ENCODE measurements around the gene CD59. TPM values are rescaled to one million over a fixed set of nuclear protein-coding genes. Genes with fewer than 3 reads are reported as not detected.

The CD59 gene
- total and polyA plus RNA-seq, 2 donors (not counting 3 experiments of a cell fraction or from before 2014, with no cell fraction given) = 992 to 1,084 TPM

DNA sequence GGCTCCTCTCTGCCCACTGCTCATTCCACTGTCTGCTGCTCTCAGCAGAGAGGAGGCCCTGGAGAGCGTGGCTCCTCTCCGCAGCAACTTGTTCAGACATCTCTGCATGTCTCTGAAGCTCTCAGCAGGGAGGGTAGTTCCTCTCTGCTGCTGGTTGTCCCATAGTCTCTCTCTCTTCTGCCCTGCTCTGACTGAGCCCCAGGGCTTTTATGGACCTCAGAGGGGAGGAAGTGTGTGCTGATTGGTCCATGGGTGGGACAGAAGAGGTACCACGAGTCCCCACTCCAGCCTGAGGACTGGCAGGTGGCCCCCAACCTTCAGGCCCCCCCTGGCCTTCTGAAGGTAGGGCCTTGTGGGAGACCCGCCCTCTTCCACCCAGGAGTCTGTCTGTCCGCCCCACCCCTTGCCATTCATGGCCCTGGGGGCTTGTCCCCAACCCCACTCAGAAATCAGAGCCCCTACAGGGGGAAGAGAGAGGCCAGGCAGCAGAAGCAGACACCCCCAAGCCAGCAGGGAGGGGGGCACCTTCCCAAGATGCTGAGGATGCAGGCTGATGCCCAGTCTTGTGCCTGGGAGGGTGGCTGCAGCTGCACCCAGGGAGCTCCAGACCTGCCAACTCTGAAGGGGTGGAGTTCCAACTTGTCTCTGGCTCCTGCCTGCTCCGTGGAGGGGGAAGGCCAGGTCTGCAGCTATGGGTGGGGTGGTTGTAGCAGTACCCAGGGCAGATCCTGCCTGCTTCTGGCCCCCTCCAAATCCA, 70.7 kb downstream of the CD59 start:
- no TSS peak for BruUV-seq (replicated peaks)

More for the DNA sequence above, 70.7 kb downstream of the CD59 start:
- intact Hi-C loops (cut with micrococcal nuclease) (no loop called here), dilution Hi-C loops (cut with MboI; ENCODE audit: extremely low pct_ligation_motif_present, low sequenced_read_pairs) (no loop called here)
- POLR2A ChIA-PET = no interaction called here
- Histone ChIP-seq H3K4me3 (replicated peaks in 1 of 3; ENCODE audit: insufficient read depth in 1 of 3, low read depth in 1 of 3, low read length in 3 of 3) (no peak overlapping the region), H4K20me1 (replicated peaks; ENCODE audit: control insufficient read depth, extremely low read depth, insufficient read depth, low read length) (no peaks in the 10 kb centered on the region), H2AFZ (ENCODE audit: low read depth, low read length) (no peak overlapping the region), H3K79me2 (ENCODE audit: control insufficient read depth, insufficient read depth, low read length) (no peaks in the 10 kb centered on the region), H3K9me3 (replicated peaks; ENCODE audit: control insufficient read depth, insufficient read depth, low read length) (no peaks in the 10 kb centered on the region), H3K36me3 (ENCODE audit: control insufficient read depth in 2 of 2, extremely low read depth in 1 of 2, insufficient read depth in 2 of 2, low read length in 2 of 2) (no peaks in the 10 kb centered on the region), H3K4me2 (ENCODE audit: insufficient read depth, low read length) (no peak overlapping the region), H3K27ac (ENCODE audit: insufficient read depth, low read depth, low read length) (no peak overlapping the region), H3K4me1 (ENCODE audit: control insufficient read depth, extremely low read depth, insufficient read depth, low read length) (peaks cover 8% of the 10 kb centered on the region), H3K27me3 (ENCODE audit: control insufficient read depth in 2 of 2, insufficient read depth in 2 of 2, low read length in 2 of 2) (no peaks in the 10 kb centered on the region), H3K9ac (replicated peaks; ENCODE audit: extremely low read depth, insufficient read depth, low read length) (no peak overlapping the region), H3K9me1 (replicated peaks; ENCODE audit: control insufficient read depth, extremely low read depth, insufficient read depth, low read length) (no peaks in the 10 kb centered on the region)
- no peak for TF ChIP-seq POLR2A (IDR thresholded peaks at IDR 0.05; ENCODE audit: low read depth, low read length)
- no peak for TF ChIP-seq EZH2 (IDR thresholded peaks at IDR 0.05; ENCODE audit: borderline replicate concordance, low read depth, low read length, severe bottlenecking)
- TF ChIP-seq MYC (IDR thresholded peaks at IDR 0.05; ENCODE audit: low read depth, low read length) = no peak
- TF ChIP-seq JUN (IDR thresholded peaks at IDR 0.05; ENCODE audit: borderline replicate concordance, insufficient read depth, insufficient read length, low read depth) = no peak
- no peak for TF ChIP-seq FOS (IDR thresholded peaks at IDR 0.05; ENCODE audit: borderline replicate concordance, insufficient read depth, low read length)
- TF ChIP-seq, protein P1, sequence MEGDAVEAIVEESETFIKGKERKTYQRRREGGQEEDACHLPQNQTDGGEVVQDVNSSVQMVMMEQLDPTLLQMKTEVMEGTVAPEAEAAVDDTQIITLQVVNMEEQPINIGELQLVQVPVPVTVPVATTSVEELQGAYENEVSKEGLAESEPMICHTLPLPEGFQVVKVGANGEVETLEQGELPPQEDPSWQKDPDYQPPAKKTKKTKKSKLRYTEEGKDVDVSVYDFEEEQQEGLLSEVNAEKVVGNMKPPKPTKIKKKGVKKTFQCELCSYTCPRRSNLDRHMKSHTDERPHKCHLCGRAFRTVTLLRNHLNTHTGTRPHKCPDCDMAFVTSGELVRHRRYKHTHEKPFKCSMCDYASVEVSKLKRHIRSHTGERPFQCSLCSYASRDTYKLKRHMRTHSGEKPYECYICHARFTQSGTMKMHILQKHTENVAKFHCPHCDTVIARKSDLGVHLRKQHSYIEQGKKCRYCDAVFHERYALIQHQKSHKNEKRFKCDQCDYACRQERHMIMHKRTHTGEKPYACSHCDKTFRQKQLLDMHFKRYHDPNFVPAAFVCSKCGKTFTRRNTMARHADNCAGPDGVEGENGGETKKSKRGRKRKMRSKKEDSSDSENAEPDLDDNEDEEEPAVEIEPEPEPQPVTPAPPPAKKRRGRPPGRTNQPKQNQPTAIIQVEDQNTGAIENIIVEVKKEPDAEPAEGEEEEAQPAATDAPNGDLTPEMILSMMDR (IDR thresholded peaks at IDR 0.05; ENCODE audit: extremely low read depth in 1 of 2, insufficient read depth in 1 of 2, low read depth in 1 of 2, low read length in 2 of 2) = no peak
- TF ChIP-seq, protein P2, sequence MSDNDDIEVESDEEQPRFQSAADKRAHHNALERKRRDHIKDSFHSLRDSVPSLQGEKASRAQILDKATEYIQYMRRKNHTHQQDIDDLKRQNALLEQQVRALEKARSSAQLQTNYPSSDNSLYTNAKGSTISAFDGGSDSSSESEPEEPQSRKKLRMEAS (IDR thresholded peaks at IDR 0.05; ENCODE audit: insufficient read depth, insufficient read length) = no peak
- TF ChIP-seq POLR2AphosphoS5 (IDR thresholded peaks at IDR 0.05; ENCODE audit: insufficient read depth, low read depth, low read length) = no peak
- no peak for TF ChIP-seq GATA2 (IDR thresholded peaks at IDR 0.05; ENCODE audit: insufficient read depth, insufficient read length, low read depth, low read length)
- no peak for FAIRE-seq
- DNase-seq (ENCODE audit: low read depth, low spot score) = no peak
- CTCF ChIA-PET = no interaction called here

Measured in endothelial cell of umbilical vein (primary cell).